Prostate gland (tissue), 2 donors: Measurements from ENCODE around the gene OXSM.

Experiments
- CTCF ChIP-seq, 4 experiments: fragments of 200-600 bp in 2 of 4; fragments of 450-650 bp in 2 of 4; sonication (generic) in 2 of 4; IDR thresholded peaks; 1 replicate in 3 of 4; 2 replicates in 1 of 4; pipeline ENCODE4 v1.5.1; 2016 to 2019; ENCODE audit warnings: antibody characterized with exemption in 4 of 4, mild to moderate bottlenecking in 2 of 4, moderate library complexity in 2 of 4
- POLR2A ChIP-seq: fragments of 450-650 bp; IDR thresholded peaks from one replicate; pipeline ENCODE4 v1.6.1; 2016; ENCODE audit warnings: antibody characterized with exemption, mild to moderate bottlenecking
- POLR2AphosphoS5 ChIP-seq: sonication (generic); formaldehyde crosslinking; IDR thresholded peaks from one replicate; pipeline ENCODE4 v1.6.1; 2017; ENCODE audit warnings: antibody characterized with exemption

DNA sequence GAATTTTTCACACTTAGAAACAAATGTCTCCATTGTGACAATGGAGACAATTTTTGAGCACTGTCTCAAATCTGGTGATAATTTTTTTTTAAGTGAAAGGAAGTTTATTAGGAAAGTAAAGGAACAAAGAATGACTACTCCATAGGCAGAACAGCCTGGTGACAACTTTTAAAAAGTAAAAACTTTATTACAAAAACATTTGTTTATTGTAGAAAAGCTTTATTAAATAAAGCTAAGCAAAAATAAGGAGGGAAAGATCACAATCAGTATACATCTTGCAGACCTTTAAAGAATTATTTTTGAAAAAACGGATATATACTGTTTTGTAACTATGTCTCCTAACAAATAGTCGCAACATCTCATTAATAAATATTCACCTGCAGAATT is 688 bp upstream of the OXSM start:
- TF ChIP-seq CTCF (IDR thresholded peaks at IDR 0.05) = no peak
- no peak for TF ChIP-seq POLR2AphosphoS5
- TF ChIP-seq POLR2A = no peak
